ENCODE measurements around the gene SLC16A7.

DNA sequence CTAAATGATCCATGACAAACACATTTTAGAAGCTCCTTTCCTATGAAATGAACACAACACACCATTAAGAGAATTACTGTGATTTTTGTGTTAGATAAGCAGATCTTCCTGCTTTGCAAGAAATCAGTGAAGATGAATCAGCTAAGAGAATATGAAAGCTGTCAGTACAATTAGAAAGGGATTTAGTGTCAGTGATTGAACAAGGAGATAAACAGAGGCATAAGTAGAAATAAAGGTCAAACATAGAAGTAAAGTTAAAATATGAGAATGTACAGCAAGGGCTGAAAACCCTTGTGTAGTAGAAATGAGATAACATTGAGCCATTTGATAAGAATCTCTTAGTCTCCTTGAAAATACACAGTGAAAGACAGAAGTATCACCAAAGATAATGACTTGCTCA, 21.4 kb upstream of the SLC16A7 start:
- TF ChIP-seq, protein P1, sequence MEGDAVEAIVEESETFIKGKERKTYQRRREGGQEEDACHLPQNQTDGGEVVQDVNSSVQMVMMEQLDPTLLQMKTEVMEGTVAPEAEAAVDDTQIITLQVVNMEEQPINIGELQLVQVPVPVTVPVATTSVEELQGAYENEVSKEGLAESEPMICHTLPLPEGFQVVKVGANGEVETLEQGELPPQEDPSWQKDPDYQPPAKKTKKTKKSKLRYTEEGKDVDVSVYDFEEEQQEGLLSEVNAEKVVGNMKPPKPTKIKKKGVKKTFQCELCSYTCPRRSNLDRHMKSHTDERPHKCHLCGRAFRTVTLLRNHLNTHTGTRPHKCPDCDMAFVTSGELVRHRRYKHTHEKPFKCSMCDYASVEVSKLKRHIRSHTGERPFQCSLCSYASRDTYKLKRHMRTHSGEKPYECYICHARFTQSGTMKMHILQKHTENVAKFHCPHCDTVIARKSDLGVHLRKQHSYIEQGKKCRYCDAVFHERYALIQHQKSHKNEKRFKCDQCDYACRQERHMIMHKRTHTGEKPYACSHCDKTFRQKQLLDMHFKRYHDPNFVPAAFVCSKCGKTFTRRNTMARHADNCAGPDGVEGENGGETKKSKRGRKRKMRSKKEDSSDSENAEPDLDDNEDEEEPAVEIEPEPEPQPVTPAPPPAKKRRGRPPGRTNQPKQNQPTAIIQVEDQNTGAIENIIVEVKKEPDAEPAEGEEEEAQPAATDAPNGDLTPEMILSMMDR (IDR thresholded peaks at IDR 0.05), result no peak
- TF ChIP-seq RAD21 (IDR thresholded peaks at IDR 0.05; ENCODE audit: low read length) (no peak), TAF1 (IDR thresholded peaks at IDR 0.05; ENCODE audit: borderline replicate concordance, low read depth, low read length) (no peak), ELF1 (IDR thresholded peaks at IDR 0.05) (no peak), YY1 (IDR thresholded peaks at IDR 0.05; ENCODE audit: low read depth) (no peak)
- TF ChIP-seq, protein P2, sequence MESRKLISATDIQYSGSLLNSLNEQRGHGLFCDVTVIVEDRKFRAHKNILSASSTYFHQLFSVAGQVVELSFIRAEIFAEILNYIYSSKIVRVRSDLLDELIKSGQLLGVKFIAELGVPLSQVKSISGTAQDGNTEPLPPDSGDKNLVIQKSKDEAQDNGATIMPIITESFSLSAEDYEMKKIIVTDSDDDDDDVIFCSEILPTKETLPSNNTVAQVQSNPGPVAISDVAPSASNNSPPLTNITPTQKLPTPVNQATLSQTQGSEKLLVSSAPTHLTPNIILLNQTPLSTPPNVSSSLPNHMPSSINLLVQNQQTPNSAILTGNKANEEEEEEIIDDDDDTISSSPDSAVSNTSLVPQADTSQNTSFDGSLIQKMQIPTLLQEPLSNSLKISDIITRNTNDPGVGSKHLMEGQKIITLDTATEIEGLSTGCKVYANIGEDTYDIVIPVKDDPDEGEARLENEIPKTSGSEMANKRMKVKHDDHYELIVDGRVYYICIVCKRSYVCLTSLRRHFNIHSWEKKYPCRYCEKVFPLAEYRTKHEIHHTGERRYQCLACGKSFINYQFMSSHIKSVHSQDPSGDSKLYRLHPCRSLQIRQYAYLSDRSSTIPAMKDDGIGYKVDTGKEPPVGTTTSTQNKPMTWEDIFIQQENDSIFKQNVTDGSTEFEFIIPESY (IDR thresholded peaks at IDR 0.05; ENCODE audit: borderline replicate concordance, low read depth), result no peak
- TF ChIP-seq, protein P3, sequence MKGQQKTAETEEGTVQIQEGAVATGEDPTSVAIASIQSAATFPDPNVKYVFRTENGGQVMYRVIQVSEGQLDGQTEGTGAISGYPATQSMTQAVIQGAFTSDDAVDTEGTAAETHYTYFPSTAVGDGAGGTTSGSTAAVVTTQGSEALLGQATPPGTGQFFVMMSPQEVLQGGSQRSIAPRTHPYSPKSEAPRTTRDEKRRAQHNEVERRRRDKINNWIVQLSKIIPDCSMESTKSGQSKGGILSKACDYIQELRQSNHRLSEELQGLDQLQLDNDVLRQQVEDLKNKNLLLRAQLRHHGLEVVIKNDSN (IDR thresholded peaks at IDR 0.05; ENCODE audit: borderline replicate concordance, low read depth), result no peak
- TF ChIP-seq, protein P4, sequence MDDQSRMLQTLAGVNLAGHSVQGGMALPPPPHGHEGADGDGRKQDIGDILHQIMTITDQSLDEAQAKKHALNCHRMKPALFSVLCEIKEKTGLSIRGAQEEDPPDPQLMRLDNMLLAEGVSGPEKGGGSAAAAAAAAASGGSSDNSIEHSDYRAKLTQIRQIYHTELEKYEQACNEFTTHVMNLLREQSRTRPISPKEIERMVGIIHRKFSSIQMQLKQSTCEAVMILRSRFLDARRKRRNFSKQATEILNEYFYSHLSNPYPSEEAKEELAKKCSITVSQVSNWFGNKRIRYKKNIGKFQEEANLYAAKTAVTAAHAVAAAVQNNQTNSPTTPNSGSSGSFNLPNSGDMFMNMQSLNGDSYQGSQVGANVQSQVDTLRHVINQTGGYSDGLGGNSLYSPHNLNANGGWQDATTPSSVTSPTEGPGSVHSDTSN (IDR thresholded peaks at IDR 0.05), result no peak

Measured in SK-N-SH (cell line).